ENCODE data around the gene PNPLA8.
A peak's percentile ranks its signal among the peaks of the same experiment; 100 is the strongest.
"Not testable (repeated sequence)": the region's sequence is repeated elsewhere in the genome, so short reads cannot be mapped to it uniquely, and the experiment has no call there.

PNPLA8 gene

DNA sequence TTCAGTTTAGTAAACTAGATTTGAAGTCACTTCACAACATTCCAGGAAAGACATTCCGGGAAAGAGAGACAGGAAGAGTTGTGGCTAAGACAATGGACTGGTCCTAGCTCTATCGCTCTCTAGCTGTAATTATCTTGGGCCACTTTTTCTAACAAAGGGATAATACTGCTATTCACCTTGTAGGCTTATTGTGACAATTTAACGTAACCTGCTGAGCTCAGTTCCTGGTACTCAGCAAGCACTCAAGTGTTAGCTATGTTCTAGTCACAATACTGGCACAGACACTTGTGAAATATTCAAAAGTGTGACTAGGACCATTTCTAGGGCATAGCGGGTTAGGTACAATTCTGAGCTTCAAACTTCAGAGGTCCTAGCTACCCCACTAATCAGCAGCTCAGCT lies 57.7 kb downstream of the PNPLA8 start:
- peak; percentile 17 for DNase-seq

DNA sequence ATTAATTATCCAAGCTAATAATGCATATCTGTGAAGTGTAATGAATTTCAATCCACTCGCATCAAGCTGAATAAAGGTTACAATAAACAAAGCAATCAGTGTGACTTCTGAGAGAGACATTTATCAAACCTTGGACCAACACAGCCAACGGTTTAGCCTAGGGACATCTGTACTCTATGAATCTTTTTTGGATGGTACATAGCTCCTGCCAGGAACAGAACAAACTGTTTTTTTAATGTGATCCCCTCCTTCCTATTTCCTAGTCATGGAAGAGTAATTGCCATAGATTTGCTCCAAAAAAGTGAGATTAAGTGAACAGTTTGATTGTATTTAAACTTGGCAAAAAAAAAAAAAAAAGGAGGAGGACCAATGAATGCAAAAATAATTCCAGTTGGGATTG lies 58.5 kb downstream of the PNPLA8 start:
- DNase-seq, result no peak

GRCh38 chr7:108466322-108466721 lies 59.6 kb downstream of the PNPLA8 start:
- DNase-seq, result not testable (repeated sequence)

- no peak for DNase-seq
These were observed 61.2 kb downstream of the PNPLA8 start for GRCh38 chr7:108464743-108465142.

DNA sequence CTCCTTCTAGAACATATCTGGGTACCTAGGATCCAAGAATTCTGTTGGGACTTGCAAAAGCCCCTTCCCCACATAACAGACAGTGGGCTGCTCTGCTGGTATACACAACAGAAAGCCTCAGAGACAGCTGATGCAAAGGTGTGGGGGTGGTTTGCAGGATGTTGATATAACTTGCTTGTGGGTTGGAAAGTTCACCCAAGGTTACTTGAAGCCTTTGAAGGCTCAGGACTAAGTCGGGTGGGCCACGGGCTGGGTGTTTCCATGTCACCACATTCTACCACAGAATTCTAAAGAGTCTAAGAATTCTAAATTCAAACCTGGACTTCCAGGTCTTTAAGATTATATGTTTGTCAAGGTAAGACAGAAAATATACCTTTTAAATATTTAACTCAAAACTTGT lies 62.3 kb downstream of the PNPLA8 start:
- DNase-seq, result no peak

DNA sequence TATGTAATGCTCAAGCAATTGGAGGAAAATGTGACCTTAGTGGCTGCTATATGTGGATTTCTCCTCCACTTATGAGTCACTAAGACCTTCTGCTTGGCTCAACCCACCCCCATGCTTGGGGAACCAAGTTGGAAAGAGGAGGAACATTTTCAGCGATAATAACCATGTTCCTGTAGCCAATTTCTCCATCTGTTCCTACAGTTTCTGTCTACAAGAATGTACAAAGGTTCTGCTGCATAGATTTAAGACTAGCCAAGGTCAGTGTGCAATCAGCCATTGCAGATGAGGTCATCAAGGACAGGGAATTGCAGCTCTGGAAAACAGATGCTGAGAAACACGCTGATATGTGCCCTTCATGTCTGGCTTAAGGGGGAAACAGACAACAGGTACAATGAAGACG lies 64.1 kb downstream of the PNPLA8 start:
- DNase-seq, result no peak

- no peak for DNase-seq
These were observed 65.0 kb downstream of the PNPLA8 start for GRCh38 chr7:108460964-108461363.

GRCh38 chr7:108459922-108460551 lies 65.9 kb downstream of the PNPLA8 start:
- peak; percentile 65 for DNase-seq

- no peak for DNase-seq
These were observed 68.1 kb downstream of the PNPLA8 start for GRCh38 chr7:108457871-108458270.

GRCh38 chr7:108456845-108457540 lies 68.9 kb downstream of the PNPLA8 start:
- DNase-seq, result no peak

DNA sequence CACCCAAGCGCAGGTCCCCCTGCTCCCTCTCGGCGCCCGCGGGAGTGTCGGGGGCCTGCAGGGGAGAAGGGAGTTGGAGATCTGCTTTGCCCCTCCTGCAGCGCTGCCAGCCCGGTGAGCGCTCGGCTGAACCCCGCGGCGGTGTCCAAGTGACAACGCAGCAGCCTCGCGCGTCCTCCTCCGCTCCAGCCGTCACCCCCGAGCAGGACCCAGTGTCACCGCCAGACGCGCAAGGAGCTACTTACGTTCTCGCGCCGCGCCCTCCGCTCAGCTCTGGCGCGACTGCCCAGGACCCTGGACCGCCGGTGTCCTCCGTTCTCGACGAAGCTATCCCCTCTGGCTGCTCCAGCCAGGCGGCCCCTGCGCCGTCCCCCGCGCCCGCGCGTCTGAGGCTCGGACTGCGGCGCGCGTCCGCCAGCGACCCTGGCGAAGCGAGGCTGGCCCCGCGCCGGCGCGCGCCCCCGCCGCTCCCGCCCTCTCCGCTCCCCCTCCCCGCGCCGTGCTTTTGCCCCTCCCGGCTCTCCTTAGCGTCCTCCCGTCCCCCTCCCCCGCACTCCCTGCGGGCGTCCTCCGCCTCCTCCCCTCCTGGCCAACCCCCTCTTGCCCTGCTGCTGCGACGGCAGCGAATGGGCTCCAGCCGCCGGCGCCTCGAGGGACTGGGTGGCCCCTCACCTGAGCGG lies 69.8 kb downstream of the PNPLA8 start, which contains the start of gene NRCAM:
Gene NRCAM (minus strand): TSS at position 439 of the 680 bp plus-strand sequence. CDS start 216,372 bp downstream, outside the sequence.
- peak; percentile 97 for DNase-seq

DNA sequence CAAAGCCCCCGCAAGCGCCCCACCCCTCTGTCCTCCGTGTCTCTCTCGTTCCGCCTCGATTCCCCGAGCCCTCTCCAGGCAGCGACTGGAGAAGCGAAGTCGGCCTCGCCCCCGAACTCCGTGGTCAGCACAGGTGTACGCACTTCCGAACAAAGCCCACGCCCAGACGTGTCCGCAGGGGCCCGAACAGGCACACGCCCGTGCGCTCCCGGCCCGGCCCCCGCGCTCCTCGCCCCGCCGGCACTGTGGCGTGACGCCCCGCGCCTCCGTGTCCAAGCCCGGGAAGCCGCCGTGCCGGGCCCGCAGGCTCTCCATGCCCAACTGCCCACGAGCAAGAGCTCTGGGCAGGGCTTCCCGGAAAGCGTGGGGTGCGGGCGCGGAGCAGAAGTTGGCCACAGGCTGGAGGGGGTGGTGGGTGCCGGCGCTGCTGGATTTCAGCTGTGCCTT lies 70.4 kb downstream of the PNPLA8 start:
- DNase-seq, result peak; percentile 80

GRCh38 chr7:108454674-108455550 lies 71.0 kb downstream of the PNPLA8 start:
- DNase-seq, result peak; percentile 80

GRCh38 chr7:108454317-108454673 lies 71.6 kb downstream of the PNPLA8 start:
- DNase-seq, result no peak

- DNase-seq, result no peak
These were observed 72.6 kb downstream of the PNPLA8 start for GRCh38 chr7:108453320-108453719.

GRCh38 chr7:108452707-108453106 lies 73.2 kb downstream of the PNPLA8 start:
- DNase-seq, result peak; percentile 20

DNA sequence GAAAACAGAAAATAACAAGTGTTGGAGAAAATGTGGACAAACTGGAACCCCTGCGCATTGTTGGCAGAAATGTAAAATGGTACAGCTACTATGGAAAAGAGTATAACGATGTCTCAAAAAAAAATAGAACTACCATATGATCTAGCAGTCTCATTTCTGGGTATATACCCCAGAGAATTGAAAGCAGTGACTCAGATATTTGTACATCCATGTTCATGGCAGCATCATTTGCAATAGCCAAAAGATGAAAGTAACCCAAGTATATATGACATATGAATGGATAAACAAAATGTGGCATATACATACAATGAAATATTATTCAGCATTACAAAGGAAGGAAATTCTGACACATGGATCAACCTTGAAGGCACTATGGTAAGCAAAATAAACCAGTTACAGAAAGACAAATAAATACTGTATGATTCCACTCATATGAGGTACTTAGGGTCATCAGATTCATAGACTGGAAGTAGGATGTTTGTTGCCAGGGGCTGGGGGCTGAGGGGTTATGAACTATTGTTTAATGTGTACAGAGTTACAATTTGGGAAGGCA lies 74.6 kb downstream of the PNPLA8 start:
- no peak for DNase-seq

GRCh38 chr7:108450160-108450559 lies 75.8 kb downstream of the PNPLA8 start:
- DNase-seq, result no peak

DNA sequence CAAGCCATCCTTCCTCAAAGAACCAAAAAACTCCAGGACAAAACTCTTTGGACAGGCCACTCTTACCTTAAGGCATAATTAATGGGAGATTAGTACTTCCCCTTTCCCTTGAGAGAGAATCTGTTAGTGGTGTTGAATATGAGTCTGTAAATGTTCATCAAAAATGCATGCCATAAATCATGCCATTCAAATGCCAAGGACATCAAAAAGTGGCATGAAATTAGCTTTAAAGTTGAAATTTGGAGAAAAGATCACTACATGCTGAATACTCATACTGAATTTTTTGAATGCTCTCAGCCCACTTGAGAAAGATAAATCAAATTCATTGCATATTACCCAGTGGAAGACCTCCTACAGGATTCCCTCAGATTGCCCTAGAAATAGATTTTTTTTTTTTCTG lies 76.4 kb downstream of the PNPLA8 start:
- DNase-seq, result no peak

GRCh38 chr7:108448584-108449505 lies 77.1 kb downstream of the PNPLA8 start:
- DNase-seq, result peak; percentile 68

DNA sequence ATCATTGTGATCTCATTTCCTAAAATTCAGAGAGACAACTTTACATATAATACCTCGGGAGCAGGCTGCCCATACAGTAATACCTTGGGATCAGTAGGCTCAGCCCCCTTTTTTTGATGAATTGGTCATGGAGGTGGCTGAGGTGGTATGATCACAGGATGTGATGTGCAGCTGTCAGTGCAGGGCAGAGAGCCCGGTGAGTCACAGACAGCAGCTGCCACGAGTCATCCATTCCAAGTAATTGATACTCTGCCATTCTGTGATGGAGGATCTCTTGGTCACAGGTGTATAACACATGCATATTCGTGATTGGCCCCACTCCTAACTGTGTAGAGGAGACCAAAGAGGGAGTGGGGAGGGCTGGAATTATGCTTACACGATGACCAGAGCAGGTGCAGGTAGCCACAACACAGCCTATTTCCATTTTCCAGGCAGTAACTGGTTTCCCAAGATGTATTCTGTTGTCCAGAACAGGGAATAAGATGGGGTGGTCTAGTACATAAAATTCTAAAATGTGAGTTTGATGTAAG lies 83.8 kb downstream of the PNPLA8 start:
- DNase-seq, result peak; percentile 86

Data from NCI-H146 (cell line).